Fibroblast of lung (primary cell): ENCODE measurements around the gene APC. TPM values are rescaled to one million over a fixed set of nuclear protein-coding genes. Genes with fewer than 3 reads are reported as not detected.

Experiments
- DNase-seq, 2 donors: peaks; one replicate each; pipeline versions ENCODE4 v3.0.0 to v3.0.0-alpha.2; 2010; ENCODE audit warnings: low read depth in 2 of 2
- H2AFZ ChIP-seq: 2 replicates; pipeline ENCODE4 v1.5.1; 2012; ENCODE audit warnings: low read length, control low read depth, inconsistent platforms
- H3K27ac ChIP-seq: 2 replicates; pipeline ENCODE4 v1.5.1; 2011; ENCODE audit warnings: low read length, control low read depth; ENCODE audit not compliant: insufficient read depth
- H3K27me3 ChIP-seq: 2 replicates; pipeline ENCODE4 v1.5.1; 2011; ENCODE audit warnings: mild to moderate bottlenecking, low read length; ENCODE audit not compliant: control insufficient read depth, insufficient read depth
- H3K36me3 ChIP-seq: 2 replicates; pipeline ENCODE4 v1.5.1; 2011; ENCODE audit warnings: low read length; ENCODE audit not compliant: control insufficient read depth, insufficient read depth
- H3K4me1 ChIP-seq: 2 replicates; pipeline ENCODE4 v1.5.1; 2011; ENCODE audit warnings: low read length; ENCODE audit not compliant: control insufficient read depth, insufficient read depth; ENCODE audit errors: extremely low read depth
- H3K4me2 ChIP-seq: 2 replicates; pipeline ENCODE4 v1.5.1; 2011; ENCODE audit warnings: low read length, control low read depth; ENCODE audit not compliant: insufficient read depth; ENCODE audit errors: extremely low read depth
- H3K4me3 ChIP-seq, 4 experiments: fragments of 200-600 bp in 1 of 4; sonication (generic) in 1 of 4; replicated peaks in 1 of 4; 2 replicates each; pipeline ENCODE4 v1.5.1; 2011 to 2016; ENCODE audit warnings: low read length in 4 of 4, low read depth in 3 of 4, mild to moderate bottlenecking in 3 of 4, control low read depth in 2 of 4, inconsistent platforms in 1 of 4, mixed read lengths in 1 of 4; ENCODE audit not compliant: insufficient read depth in 1 of 4; ENCODE audit errors: control extremely low read depth in 1 of 4
- H3K79me2 ChIP-seq: 2 replicates; pipeline ENCODE4 v1.5.1; 2012; ENCODE audit warnings: mild to moderate bottlenecking, low read length, inconsistent platforms; ENCODE audit not compliant: control insufficient read depth, insufficient read depth
- H3K9ac ChIP-seq: 2 replicates; pipeline ENCODE4 v1.5.1; 2011; ENCODE audit warnings: mild to moderate bottlenecking, low read length, control low read depth; ENCODE audit not compliant: insufficient read depth
- H3K9me3 ChIP-seq: 2 replicates; pipeline ENCODE4 v1.5.1; 2012; ENCODE audit warnings: low read depth, low read length; ENCODE audit not compliant: control insufficient read depth, insufficient read depth
- H4K20me1 ChIP-seq: 2 replicates; pipeline ENCODE4 v1.5.1; 2011; ENCODE audit warnings: low read length; ENCODE audit not compliant: control insufficient read depth, insufficient read depth; ENCODE audit errors: extremely low read depth
- EZH2 ChIP-seq: IDR thresholded peaks from 2 replicates; pipeline ENCODE4 v1.5.1; 2012; ENCODE audit warnings: low read length, control low read depth, mild to moderate bottlenecking; ENCODE audit errors: missing control alignments
- polyA plus RNA-seq, 2 donors: library from polyadenylated mRNA; depleted of rRNA in 1 of 2; stranded (reverse) in 1 of 2; unstranded in 1 of 2; fragments of >200 nt; gene quantifications; 2 replicates each; pipeline ENCODE4 v1.2.1, GENCODE V29; 2011 to 2012; ENCODE audit warnings: missing spikeins in 1 of 2
- total RNA-seq: library from RNA; depleted of rRNA; stranded (reverse); fragments of >200 nt; gene quantifications from 2 replicates; pipeline ENCODE4 v1.2.1, GENCODE V29; 2014
- TF ChIP-seq, protein P1 (sequence below), 2 donors: IDR thresholded peaks in 1 of 2; conservative IDR thresholded peaks in 1 of 2; 1 replicate in 1 of 2; 2 replicates in 1 of 2; pipeline ENCODE4 v1.5.1; 2011 to 2012; ENCODE audit warnings: low read length in 2 of 2, control low read depth in 1 of 2, inconsistent platforms in 1 of 2, low read depth in 1 of 2, mild to moderate bottlenecking in 1 of 2

APC gene
- total and polyA plus RNA-seq, 2 donors (not counting 1 experiment from before 2014, with no cell fraction given), result 23.6 to 69.9 TPM

DNA sequence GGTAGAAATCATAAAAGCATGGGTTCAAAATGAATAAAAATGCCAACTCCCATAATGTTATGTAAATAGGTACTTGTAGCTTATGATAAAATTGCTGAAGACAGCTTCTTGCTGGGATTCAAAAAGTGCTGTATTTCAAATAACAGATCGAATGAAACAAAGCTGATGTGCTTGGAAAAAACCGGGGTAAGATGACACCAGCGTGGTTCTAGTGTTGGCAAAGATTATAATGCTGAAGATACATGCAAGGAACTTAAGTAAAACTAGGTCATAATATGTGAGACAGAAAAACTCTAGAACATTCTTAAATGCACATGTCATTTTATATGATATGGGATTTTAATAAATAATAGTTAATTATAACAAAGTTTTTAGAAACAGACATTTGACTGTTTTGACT is 44.4 kb upstream of the APC start:
- no peak overlapping the region for H3K27ac ChIP-seq
- H3K9ac ChIP-seq, result no peak overlapping the region
- no peaks in the 10 kb centered on the region for H3K4me1 ChIP-seq
- H3K4me3 ChIP-seq, result no peak overlapping the region
- no peaks in the 10 kb centered on the region for H3K27me3 ChIP-seq
- no peak for DNase-seq
- H3K36me3 ChIP-seq, result no peaks in the 10 kb centered on the region
- no peaks in the 10 kb centered on the region for H4K20me1 ChIP-seq
- H3K9me3 ChIP-seq, result no peaks in the 10 kb centered on the region
- TF ChIP-seq, protein P1, sequence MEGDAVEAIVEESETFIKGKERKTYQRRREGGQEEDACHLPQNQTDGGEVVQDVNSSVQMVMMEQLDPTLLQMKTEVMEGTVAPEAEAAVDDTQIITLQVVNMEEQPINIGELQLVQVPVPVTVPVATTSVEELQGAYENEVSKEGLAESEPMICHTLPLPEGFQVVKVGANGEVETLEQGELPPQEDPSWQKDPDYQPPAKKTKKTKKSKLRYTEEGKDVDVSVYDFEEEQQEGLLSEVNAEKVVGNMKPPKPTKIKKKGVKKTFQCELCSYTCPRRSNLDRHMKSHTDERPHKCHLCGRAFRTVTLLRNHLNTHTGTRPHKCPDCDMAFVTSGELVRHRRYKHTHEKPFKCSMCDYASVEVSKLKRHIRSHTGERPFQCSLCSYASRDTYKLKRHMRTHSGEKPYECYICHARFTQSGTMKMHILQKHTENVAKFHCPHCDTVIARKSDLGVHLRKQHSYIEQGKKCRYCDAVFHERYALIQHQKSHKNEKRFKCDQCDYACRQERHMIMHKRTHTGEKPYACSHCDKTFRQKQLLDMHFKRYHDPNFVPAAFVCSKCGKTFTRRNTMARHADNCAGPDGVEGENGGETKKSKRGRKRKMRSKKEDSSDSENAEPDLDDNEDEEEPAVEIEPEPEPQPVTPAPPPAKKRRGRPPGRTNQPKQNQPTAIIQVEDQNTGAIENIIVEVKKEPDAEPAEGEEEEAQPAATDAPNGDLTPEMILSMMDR (conservative IDR thresholded peaks at IDR 0.05 in 1 of 2, IDR thresholded peaks at IDR 0.05 in 1 of 2; ENCODE audit: low read depth in 1 of 2, low read length in 2 of 2), result no peak
- TF ChIP-seq EZH2, result no peak
- no peak overlapping the region for H2AFZ ChIP-seq
- H3K4me2 ChIP-seq, result no peak overlapping the region
- no peaks in the 10 kb centered on the region for H3K79me2 ChIP-seq

DNA sequence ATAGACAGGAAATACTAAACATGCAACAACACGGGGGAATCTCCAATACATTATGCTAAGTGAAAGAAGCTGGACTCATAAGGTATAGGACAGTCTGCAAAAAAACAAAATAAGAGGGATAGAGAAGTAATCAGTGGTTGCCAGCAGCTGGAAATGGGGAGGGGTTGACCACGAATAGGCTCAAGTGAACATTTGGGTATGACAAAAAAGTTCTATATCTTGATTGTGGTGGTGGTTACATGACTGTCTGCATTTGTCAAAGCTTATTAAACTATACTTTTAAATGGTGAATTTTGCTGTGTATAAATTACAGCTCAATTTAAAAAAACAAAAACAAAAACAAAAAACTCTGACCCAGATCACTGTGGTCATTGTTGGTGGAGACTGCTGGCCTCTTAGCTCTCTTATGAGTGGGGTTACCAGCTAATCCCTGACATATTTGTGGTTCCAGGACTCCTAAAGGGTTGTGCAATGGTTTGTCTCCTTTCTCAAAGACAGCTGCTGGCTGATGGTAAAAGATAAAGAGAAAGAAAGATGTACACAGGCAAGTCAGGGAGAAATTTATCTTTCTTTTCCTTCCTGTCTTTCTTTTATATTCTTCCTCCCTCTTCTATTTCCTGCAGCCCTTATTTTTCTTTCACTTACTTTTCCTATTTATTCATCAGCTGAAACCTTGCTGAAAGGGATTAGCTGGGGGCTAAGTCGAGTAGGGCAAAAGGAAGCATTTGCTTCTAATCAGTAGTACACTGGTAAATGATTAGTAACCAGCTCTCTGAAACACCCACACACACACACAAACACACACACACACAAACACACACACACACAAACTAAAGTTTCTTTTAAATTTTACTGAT is 42.6 kb upstream of the APC start:
- Histone ChIP-seq H3K9me3 (no peaks in the 10 kb centered on the region), H3K4me1 (no peaks in the 10 kb centered on the region), H3K9ac (no peak overlapping the region), H3K79me2 (no peaks in the 10 kb centered on the region), H3K27ac (no peak overlapping the region), H3K4me2 (no peak overlapping the region), H3K27me3 (no peaks in the 10 kb centered on the region), H4K20me1 (no peaks in the 10 kb centered on the region), H2AFZ (no peak overlapping the region), H3K36me3 (no peaks in the 10 kb centered on the region), H3K4me3 (no peak overlapping the region)
- no peak for TF ChIP-seq EZH2
- TF ChIP-seq, protein P1 (conservative IDR thresholded peaks at IDR 0.05 in 1 of 2, IDR thresholded peaks at IDR 0.05 in 1 of 2; ENCODE audit: low read depth in 1 of 2, low read length in 2 of 2), result no peak
- DNase-seq, result peak; percentile 59 to 73

DNA sequence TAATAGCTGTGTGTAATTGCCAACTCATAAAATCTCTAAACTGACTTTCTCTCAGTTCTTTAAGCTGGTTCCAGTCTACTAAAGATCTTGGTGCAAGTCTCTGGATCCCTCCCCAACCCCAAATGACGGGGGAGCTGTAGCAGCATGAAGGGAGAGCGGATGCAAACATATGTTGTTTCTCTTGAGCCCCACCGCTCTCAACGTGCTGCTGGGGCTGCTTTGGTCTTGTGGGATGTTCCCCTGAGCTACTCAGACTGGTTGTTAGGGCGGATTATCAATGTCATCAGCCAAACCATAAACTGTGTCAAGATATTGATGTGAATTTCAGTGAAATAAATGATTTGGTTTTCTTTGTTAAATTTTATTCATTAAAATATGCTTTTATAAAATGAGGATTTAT is 40.9 kb upstream of the APC start:
- Histone ChIP-seq H3K4me2 (no peak overlapping the region), H2AFZ (no peak overlapping the region), H3K27me3 (no peaks in the 10 kb centered on the region), H3K36me3 (no peaks in the 10 kb centered on the region), H3K9me3 (no peaks in the 10 kb centered on the region), H3K4me3 (no peak overlapping the region), H3K79me2 (no peaks in the 10 kb centered on the region), H3K4me1 (no peaks in the 10 kb centered on the region), H3K27ac (no peak overlapping the region), H4K20me1 (no peaks in the 10 kb centered on the region), H3K9ac (no peak overlapping the region)
- TF ChIP-seq, protein P1 (conservative IDR thresholded peaks at IDR 0.05 in 1 of 2, IDR thresholded peaks at IDR 0.05 in 1 of 2; ENCODE audit: low read depth in 1 of 2, low read length in 2 of 2), result no peak
- no peak for TF ChIP-seq EZH2
- no peak for DNase-seq
